ENCODE data around the gene RHBDL1.

RHBDL1 gene

GRCh38 chr16:716200-716568, 40.7 kb downstream of the RHBDL1 start:
- no peak for DNase-seq (ENCODE audit: low read depth)
- peak; percentile 1 for TF ChIP-seq CTCF (conservative IDR thresholded peaks at IDR 0.05; ENCODE audit: low read depth, low read length)
- peak overlapping the region; percentile 57 for H3K4me3 ChIP-seq (ENCODE audit: low read length)

GRCh38 chr16:716768-717325, 41.4 kb downstream of the RHBDL1 start:
- no peak for TF ChIP-seq CTCF (conservative IDR thresholded peaks at IDR 0.05; ENCODE audit: low read depth, low read length)
- peak overlapping the region; percentile 57 for H3K4me3 ChIP-seq (ENCODE audit: low read length)
- DNase-seq (ENCODE audit: low read depth) = no peak

- no peak for DNase-seq (ENCODE audit: low read depth)
- TF ChIP-seq CTCF (conservative IDR thresholded peaks at IDR 0.05; ENCODE audit: low read depth, low read length) = no peak
- no peak overlapping the region for H3K4me3 ChIP-seq (ENCODE audit: low read length)
Measured at GRCh38 chr16:717450-718245, 42.2 kb downstream of the RHBDL1 start.

GRCh38 chr16:718389-718788, 42.9 kb downstream of the RHBDL1 start:
- H3K4me3 ChIP-seq (ENCODE audit: low read length) = no peak overlapping the region
- TF ChIP-seq CTCF (conservative IDR thresholded peaks at IDR 0.05; ENCODE audit: low read depth, low read length) = no peak
- DNase-seq (ENCODE audit: low read depth) = no peak

GRCh38 chr16:718922-719321, 43.5 kb downstream of the RHBDL1 start:
- no peak overlapping the region for H3K4me3 ChIP-seq (ENCODE audit: low read length)
- no peak for DNase-seq (ENCODE audit: low read depth)
- no peak for TF ChIP-seq CTCF (conservative IDR thresholded peaks at IDR 0.05; ENCODE audit: low read depth, low read length)

- peak overlapping the region; percentile 67 for H3K4me3 ChIP-seq (ENCODE audit: low read length)
- no peak for DNase-seq (ENCODE audit: low read depth)
- peak; percentile 42 for TF ChIP-seq CTCF (conservative IDR thresholded peaks at IDR 0.05; ENCODE audit: low read depth, low read length)
Measured at GRCh38 chr16:719815-720446, 44.5 kb downstream of the RHBDL1 start.
